ENCODE measurements around the gene TTN. TPM values are rescaled to one million over a fixed set of nuclear protein-coding genes. Genes with fewer than 3 reads are reported as not detected.

Gene TTN
- total RNA-seq, 1 experiment from 2014 or later = under 0.01 TPM

DNA sequence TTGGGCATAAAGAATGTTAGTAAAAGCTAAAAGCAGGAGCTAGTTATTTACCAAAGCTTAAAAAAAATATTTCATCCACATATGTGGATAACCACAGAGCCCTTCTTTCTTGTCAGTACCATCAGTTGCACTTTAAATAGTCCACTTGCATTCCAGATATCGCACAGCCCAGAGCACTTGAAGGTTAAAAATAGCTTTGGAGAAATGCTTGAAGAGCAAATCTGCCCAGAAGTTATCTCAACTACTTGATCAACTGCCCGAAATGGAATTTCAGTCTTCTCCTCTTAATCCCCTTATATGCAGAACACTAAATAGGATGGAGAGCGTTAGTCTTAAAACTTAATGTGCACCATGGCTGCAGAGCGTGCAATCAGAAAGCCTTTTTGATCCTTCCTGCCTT lies 178.6 kb downstream of the TTN start:
- Histone ChIP-seq H3K9me2 (replicated peaks; ENCODE audit: insufficient read depth, low read length) (no peaks in the 10 kb centered on the region), H4K20me1 (ENCODE audit: insufficient read depth, low read depth, low read length) (no peaks in the 10 kb centered on the region), H3K9ac (ENCODE audit: low read length) (no peak overlapping the region), H3K4me3 (ENCODE audit: low read length) (no peak overlapping the region), H3K4me1 (ENCODE audit: low read length) (no peaks in the 10 kb centered on the region), H2AFZ (ENCODE audit: low read length) (no peak overlapping the region), H3K4me2 (ENCODE audit: low read depth, low read length, poor library complexity, severe bottlenecking) (no peak overlapping the region), H3K27ac (ENCODE audit: low read length) (no peak overlapping the region), H3K79me2 (ENCODE audit: low read length) (no peaks in the 10 kb centered on the region), H3K36me3 (ENCODE audit: insufficient read depth, low read length) (no peaks in the 10 kb centered on the region), H3K9me3 (ENCODE audit: low read length) (no peaks in the 10 kb centered on the region), H3K27me3 (ENCODE audit: low read length) (no peaks in the 10 kb centered on the region)
- no peak for DNase-seq

DNA sequence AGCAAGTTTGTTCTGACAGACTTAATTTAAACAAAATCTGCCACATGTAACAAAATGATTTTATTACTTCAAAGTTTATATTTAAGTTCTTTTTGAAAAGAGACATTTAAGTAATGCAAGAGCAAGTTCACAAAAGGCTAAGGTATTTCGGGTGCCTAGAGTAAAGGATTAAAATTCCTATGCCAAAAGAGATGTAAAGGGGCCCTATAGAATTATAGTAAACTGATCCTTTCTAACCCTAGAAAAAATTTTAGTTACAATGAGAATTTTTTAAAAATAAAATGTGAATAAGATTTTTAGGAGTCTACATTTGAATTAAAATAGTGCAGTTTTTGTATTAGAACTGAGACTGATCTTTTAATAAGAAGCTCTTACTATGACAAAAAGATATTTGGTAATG lies 179.8 kb downstream of the TTN start:
- H2AFZ ChIP-seq (ENCODE audit: low read length) = no peak overlapping the region
- H3K9me2 ChIP-seq (replicated peaks; ENCODE audit: insufficient read depth, low read length) = no peaks in the 10 kb centered on the region
- H3K9ac ChIP-seq (ENCODE audit: low read length) = no peak overlapping the region
- H3K27ac ChIP-seq (ENCODE audit: low read length) = no peak overlapping the region
- H3K4me2 ChIP-seq (ENCODE audit: low read depth, low read length, poor library complexity, severe bottlenecking) = no peak overlapping the region
- H3K4me3 ChIP-seq (ENCODE audit: low read length) = no peak overlapping the region
- H3K79me2 ChIP-seq (ENCODE audit: low read length) = no peaks in the 10 kb centered on the region
- no peaks in the 10 kb centered on the region for H3K4me1 ChIP-seq (ENCODE audit: low read length)
- no peak for DNase-seq
- H4K20me1 ChIP-seq (ENCODE audit: insufficient read depth, low read depth, low read length) = no peaks in the 10 kb centered on the region
- no peaks in the 10 kb centered on the region for H3K27me3 ChIP-seq (ENCODE audit: low read length)
- H3K36me3 ChIP-seq (ENCODE audit: insufficient read depth, low read length) = no peaks in the 10 kb centered on the region
- no peaks in the 10 kb centered on the region for H3K9me3 ChIP-seq (ENCODE audit: low read length)

GRCh38 chr2:178615969-178616368 lies 191.3 kb downstream of the TTN start:
- no peaks in the 10 kb centered on the region for H3K9me2 ChIP-seq (replicated peaks; ENCODE audit: insufficient read depth, low read length)
- H3K79me2 ChIP-seq (ENCODE audit: low read length) = no peaks in the 10 kb centered on the region
- no peak overlapping the region for H3K27ac ChIP-seq (ENCODE audit: low read length)
- no peak overlapping the region for H2AFZ ChIP-seq (ENCODE audit: low read length)
- no peaks in the 10 kb centered on the region for H3K4me1 ChIP-seq (ENCODE audit: low read length)
- no peaks in the 10 kb centered on the region for H3K9me3 ChIP-seq (ENCODE audit: low read length)
- no peaks in the 10 kb centered on the region for H3K27me3 ChIP-seq (ENCODE audit: low read length)
- no peaks in the 10 kb centered on the region for H3K36me3 ChIP-seq (ENCODE audit: insufficient read depth, low read length)
- H3K4me3 ChIP-seq (ENCODE audit: low read length) = no peak overlapping the region
- H3K4me2 ChIP-seq (ENCODE audit: low read depth, low read length, poor library complexity, severe bottlenecking) = no peak overlapping the region
- H4K20me1 ChIP-seq (ENCODE audit: insufficient read depth, low read depth, low read length) = no peaks in the 10 kb centered on the region; the same call in 1 of the 2 replicates
- no peak overlapping the region for H3K9ac ChIP-seq (ENCODE audit: low read length)
- no peak for DNase-seq

DNA sequence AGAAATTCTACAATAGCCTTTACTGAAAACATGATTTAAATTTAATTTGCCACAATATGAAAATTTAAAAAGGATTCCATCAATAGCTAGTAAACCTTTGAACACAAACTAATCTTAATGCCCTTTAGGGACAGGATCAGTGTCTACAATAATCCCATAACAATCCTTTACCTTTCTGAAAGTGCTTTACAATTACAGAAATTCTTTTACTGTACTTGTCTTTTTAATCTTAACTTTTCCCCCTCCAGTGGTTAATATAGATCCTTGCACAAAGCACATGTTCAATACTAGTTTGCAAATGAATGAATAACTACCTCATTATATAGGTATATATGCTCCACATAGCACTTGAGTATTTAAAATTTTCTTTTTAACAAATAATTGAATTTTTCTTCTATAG lies 204.3 kb downstream of the TTN start:
- no peaks in the 10 kb centered on the region; the same call in 1 of the 2 replicates for H3K36me3 ChIP-seq (ENCODE audit: insufficient read depth, low read length)
- H3K4me1 ChIP-seq (ENCODE audit: low read length) = no peaks in the 10 kb centered on the region
- H3K79me2 ChIP-seq (ENCODE audit: low read length) = no peaks in the 10 kb centered on the region

GRCh38 chr2:178592655-178593054 lies 214.6 kb downstream of the TTN start:
- no peak overlapping the region for H3K9ac ChIP-seq (ENCODE audit: low read length)
- H3K27me3 ChIP-seq (ENCODE audit: low read length) = no peaks in the 10 kb centered on the region
- H3K27ac ChIP-seq (ENCODE audit: low read length) = no peak overlapping the region
- 0 out of 2 replicates have a peak, but pooled peaks cover 5% of the 10 kb centered on the region for H3K9me2 ChIP-seq (replicated peaks; ENCODE audit: insufficient read depth, low read length)
- no peak overlapping the region for H3K4me2 ChIP-seq (ENCODE audit: low read depth, low read length, poor library complexity, severe bottlenecking)
- H3K4me3 ChIP-seq (ENCODE audit: low read length) = no peak overlapping the region
- no peaks in the 10 kb centered on the region for H4K20me1 ChIP-seq (ENCODE audit: insufficient read depth, low read depth, low read length)
- H3K36me3 ChIP-seq (ENCODE audit: insufficient read depth, low read length) = no peaks in the 10 kb centered on the region
- no peaks in the 10 kb centered on the region for H3K9me3 ChIP-seq (ENCODE audit: low read length)
- no peak overlapping the region for H2AFZ ChIP-seq (ENCODE audit: low read length)
- DNase-seq = no peak
- no peaks in the 10 kb centered on the region for H3K79me2 ChIP-seq (ENCODE audit: low read length)
- no peaks in the 10 kb centered on the region for H3K4me1 ChIP-seq (ENCODE audit: low read length)

More for the DNA sequence above, 204.3 kb downstream of the TTN start:
- Histone ChIP-seq H3K27ac (ENCODE audit: low read length) (no peak overlapping the region), H3K9ac (ENCODE audit: low read length) (no peak overlapping the region), H3K4me2 (ENCODE audit: low read depth, low read length, poor library complexity, severe bottlenecking) (no peak overlapping the region), H3K27me3 (ENCODE audit: low read length) (no peaks in the 10 kb centered on the region), H3K4me3 (ENCODE audit: low read length) (no peak overlapping the region), H3K9me2 (replicated peaks; ENCODE audit: insufficient read depth, low read length) (no peaks in the 10 kb centered on the region), H2AFZ (ENCODE audit: low read length) (no peak overlapping the region), H3K9me3 (ENCODE audit: low read length) (no peaks in the 10 kb centered on the region), H4K20me1 (ENCODE audit: insufficient read depth, low read depth, low read length) (no peaks in the 10 kb centered on the region)
- no peak for DNase-seq

GRCh38 chr2:178589335-178589734 lies 217.9 kb downstream of the TTN start:
- DNase-seq = no peak
- Histone ChIP-seq H3K9ac (ENCODE audit: low read length) (no peak overlapping the region), H3K27me3 (ENCODE audit: low read length) (no peaks in the 10 kb centered on the region), H3K9me2 (replicated peaks; ENCODE audit: insufficient read depth, low read length) (0 out of 2 replicates have a peak, but pooled peaks cover 5% of the 10 kb centered on the region), H3K4me1 (ENCODE audit: low read length) (no peaks in the 10 kb centered on the region), H3K4me2 (ENCODE audit: low read depth, low read length, poor library complexity, severe bottlenecking) (no peak overlapping the region), H4K20me1 (ENCODE audit: insufficient read depth, low read depth, low read length) (no peaks in the 10 kb centered on the region), H3K79me2 (ENCODE audit: low read length) (no peaks in the 10 kb centered on the region), H3K36me3 (ENCODE audit: insufficient read depth, low read length) (no peaks in the 10 kb centered on the region), H3K4me3 (ENCODE audit: low read length) (no peak overlapping the region), H3K27ac (ENCODE audit: low read length) (no peak overlapping the region), H3K9me3 (ENCODE audit: low read length) (no peaks in the 10 kb centered on the region), H2AFZ (ENCODE audit: low read length) (no peak overlapping the region)

GRCh38 chr2:178584666-178585065 lies 222.6 kb downstream of the TTN start:
- DNase-seq = no peak
- Histone ChIP-seq H3K79me2 (ENCODE audit: low read length) (no peaks in the 10 kb centered on the region), H3K4me1 (ENCODE audit: low read length) (no peaks in the 10 kb centered on the region), H3K9me3 (ENCODE audit: low read length) (no peaks in the 10 kb centered on the region), H3K27ac (ENCODE audit: low read length) (no peak overlapping the region), H3K36me3 (ENCODE audit: insufficient read depth, low read length) (no peaks in the 10 kb centered on the region), H3K4me3 (ENCODE audit: low read length) (no peak overlapping the region), H4K20me1 (ENCODE audit: insufficient read depth, low read depth, low read length) (no peaks in the 10 kb centered on the region), H2AFZ (ENCODE audit: low read length) (no peak overlapping the region), H3K27me3 (ENCODE audit: low read length) (no peaks in the 10 kb centered on the region), H3K4me2 (ENCODE audit: low read depth, low read length, poor library complexity, severe bottlenecking) (no peak overlapping the region), H3K9ac (ENCODE audit: low read length) (no peak overlapping the region), H3K9me2 (replicated peaks; ENCODE audit: insufficient read depth, low read length) (no peaks in the 10 kb centered on the region)

GRCh38 chr2:178579006-178579405 lies 228.2 kb downstream of the TTN start:
- no peaks in the 10 kb centered on the region for H3K4me1 ChIP-seq (ENCODE audit: low read length)
- H3K36me3 ChIP-seq (ENCODE audit: insufficient read depth, low read length) = peaks cover 10% of the 10 kb centered on the region; the same call in 1 of the 2 replicates
- no peaks in the 10 kb centered on the region for H4K20me1 ChIP-seq (ENCODE audit: insufficient read depth, low read depth, low read length)
- no peak for DNase-seq
- no peaks in the 10 kb centered on the region for H3K27me3 ChIP-seq (ENCODE audit: low read length)
- no peaks in the 10 kb centered on the region for H3K79me2 ChIP-seq (ENCODE audit: low read length)
- H3K27ac ChIP-seq (ENCODE audit: low read length) = no peak overlapping the region
- H2AFZ ChIP-seq (ENCODE audit: low read length) = no peak overlapping the region
- no peaks in the 10 kb centered on the region for H3K9me3 ChIP-seq (ENCODE audit: low read length)
- no peak overlapping the region for H3K9ac ChIP-seq (ENCODE audit: low read length)
- H3K9me2 ChIP-seq (replicated peaks; ENCODE audit: insufficient read depth, low read length) = no peaks in the 10 kb centered on the region
- no peak overlapping the region for H3K4me3 ChIP-seq (ENCODE audit: low read length)
- no peak overlapping the region for H3K4me2 ChIP-seq (ENCODE audit: low read depth, low read length, poor library complexity, severe bottlenecking)

DNA sequence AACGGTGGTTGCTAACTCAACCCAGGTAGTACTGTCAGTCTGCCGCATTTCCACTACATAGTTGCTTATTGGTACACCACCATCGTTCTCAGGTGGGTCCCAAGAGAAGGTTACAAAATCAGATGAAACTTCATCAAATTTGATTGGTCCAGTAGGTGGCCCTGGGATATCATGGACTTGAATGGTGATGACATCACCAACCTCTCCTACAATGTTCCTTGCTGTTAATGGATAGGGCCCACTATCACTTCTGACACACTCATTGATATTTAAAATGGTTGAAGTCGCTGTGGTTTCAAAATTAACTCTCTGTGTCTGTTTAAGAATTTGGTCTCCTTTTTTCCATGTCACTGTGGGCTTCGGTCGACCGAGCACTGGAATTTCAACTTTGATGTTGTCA lies 232.4 kb downstream of the TTN start:
- Histone ChIP-seq H3K27ac (ENCODE audit: low read length) (no peak overlapping the region), H3K9me2 (replicated peaks; ENCODE audit: insufficient read depth, low read length) (no peaks in the 10 kb centered on the region), H3K4me1 (ENCODE audit: low read length) (no peaks in the 10 kb centered on the region), H4K20me1 (ENCODE audit: insufficient read depth, low read depth, low read length) (no peaks in the 10 kb centered on the region), H3K9ac (ENCODE audit: low read length) (no peak overlapping the region), H3K4me3 (ENCODE audit: low read length) (no peak overlapping the region), H3K4me2 (ENCODE audit: low read depth, low read length, poor library complexity, severe bottlenecking) (no peak overlapping the region), H3K9me3 (ENCODE audit: low read length) (no peaks in the 10 kb centered on the region), H3K36me3 (ENCODE audit: insufficient read depth, low read length) (peaks cover 15% of the 10 kb centered on the region; the same call in 1 of the 2 replicates), H3K79me2 (ENCODE audit: low read length) (no peaks in the 10 kb centered on the region), H2AFZ (ENCODE audit: low read length) (no peak overlapping the region), H3K27me3 (ENCODE audit: low read length) (no peaks in the 10 kb centered on the region)
- no peak for DNase-seq
